Sigmoid colon (tissue), 4 donors: ENCODE measurements around the gene NAP1L4.

ENCODE experiments used
- POLR2A ChIP-seq, 2 donors: fragments of 450-650 bp; IDR thresholded peaks; one replicate each; pipeline ENCODE4 v1.6.1; 2016; ENCODE audit warnings: antibody characterized with exemption in 2 of 2, mild to moderate bottlenecking in 2 of 2, moderate library complexity in 2 of 2
- POLR2AphosphoS5 ChIP-seq, 4 donors: sonication (generic); formaldehyde crosslinking; IDR thresholded peaks; one replicate each; pipeline ENCODE4 v1.6.1; 2017; ENCODE audit warnings: antibody characterized with exemption in 4 of 4
- TF ChIP-seq, protein P1 (sequence below), 4 experiments: fragments of 450-650 bp in 3 of 4; fragments of 200-600 bp in 1 of 4; IDR thresholded peaks; one replicate each; pipeline ENCODE4 v1.5.1; 2016 to 2019; ENCODE audit warnings: antibody characterized with exemption in 4 of 4, mild to moderate bottlenecking in 3 of 4, moderate library complexity in 2 of 4

DNA sequence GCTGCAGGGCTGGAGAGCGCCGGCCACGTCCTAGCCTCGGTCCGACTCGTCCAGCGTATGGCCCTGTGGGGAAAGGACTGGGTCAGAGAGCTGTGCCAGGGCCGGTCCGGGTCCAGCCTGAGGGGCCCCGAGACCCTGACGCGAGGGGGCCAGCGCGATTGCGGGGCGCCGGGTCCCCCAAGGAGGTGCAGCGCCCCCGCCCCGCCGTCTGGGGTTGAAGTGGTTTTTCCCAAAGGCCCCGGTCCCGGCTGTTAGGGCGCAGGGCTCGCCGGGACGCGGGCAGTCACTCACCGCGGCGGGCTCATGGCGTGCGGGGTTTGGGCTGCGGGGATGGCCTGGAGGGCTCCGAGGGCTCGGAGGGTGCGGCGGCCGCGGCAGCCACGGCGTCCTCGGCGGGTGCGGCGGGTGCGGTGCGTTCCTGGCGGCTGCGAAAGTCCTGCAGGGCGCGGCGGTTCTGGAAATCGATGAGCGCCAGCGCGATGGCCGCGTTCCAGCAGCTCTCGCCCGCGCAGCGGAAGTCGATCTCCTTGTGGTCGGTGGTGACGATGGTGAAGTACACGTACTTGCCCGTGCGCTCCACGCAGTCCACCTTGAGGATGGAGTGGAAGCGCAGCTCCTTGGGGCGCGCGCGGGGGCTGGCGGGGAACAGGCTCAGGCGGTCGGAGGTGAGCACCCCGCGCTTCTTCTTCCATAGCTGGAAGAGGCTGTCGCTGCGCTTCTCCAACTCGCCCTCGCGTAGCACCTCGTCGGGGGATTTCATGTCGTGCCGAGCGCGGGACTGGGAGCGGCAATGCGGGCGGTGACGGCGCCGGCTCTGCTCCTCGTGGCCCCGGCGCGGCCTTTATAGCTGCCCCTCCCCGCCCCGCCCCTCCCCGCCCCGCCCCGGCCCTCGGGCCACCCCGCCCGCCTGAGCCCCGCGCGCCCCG is 63.3 kb downstream of the NAP1L4 start, which contains the start of gene PHLDA2:
- peak in 1 of 2 donors; percentile 44 for TF ChIP-seq POLR2A (IDR thresholded peaks at IDR 0.05)
- TF ChIP-seq, protein P1, sequence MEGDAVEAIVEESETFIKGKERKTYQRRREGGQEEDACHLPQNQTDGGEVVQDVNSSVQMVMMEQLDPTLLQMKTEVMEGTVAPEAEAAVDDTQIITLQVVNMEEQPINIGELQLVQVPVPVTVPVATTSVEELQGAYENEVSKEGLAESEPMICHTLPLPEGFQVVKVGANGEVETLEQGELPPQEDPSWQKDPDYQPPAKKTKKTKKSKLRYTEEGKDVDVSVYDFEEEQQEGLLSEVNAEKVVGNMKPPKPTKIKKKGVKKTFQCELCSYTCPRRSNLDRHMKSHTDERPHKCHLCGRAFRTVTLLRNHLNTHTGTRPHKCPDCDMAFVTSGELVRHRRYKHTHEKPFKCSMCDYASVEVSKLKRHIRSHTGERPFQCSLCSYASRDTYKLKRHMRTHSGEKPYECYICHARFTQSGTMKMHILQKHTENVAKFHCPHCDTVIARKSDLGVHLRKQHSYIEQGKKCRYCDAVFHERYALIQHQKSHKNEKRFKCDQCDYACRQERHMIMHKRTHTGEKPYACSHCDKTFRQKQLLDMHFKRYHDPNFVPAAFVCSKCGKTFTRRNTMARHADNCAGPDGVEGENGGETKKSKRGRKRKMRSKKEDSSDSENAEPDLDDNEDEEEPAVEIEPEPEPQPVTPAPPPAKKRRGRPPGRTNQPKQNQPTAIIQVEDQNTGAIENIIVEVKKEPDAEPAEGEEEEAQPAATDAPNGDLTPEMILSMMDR (IDR thresholded peaks at IDR 0.05), result no peak
- TF ChIP-seq POLR2AphosphoS5 (IDR thresholded peaks at IDR 0.05), result peak; percentile 21 to 68 (median 52)
